Stimulated activated CD8-positive, alpha-beta memory T cell treated with anti-CD3 and anti-CD28 coated beads, Interleukin-15, amount 100 ng/mL, for 1 hour (primary cell): Measurements from ENCODE around the gene ADIPOQ.
"Not testable (repeated sequence)": the region's sequence is repeated elsewhere in the genome, so short reads cannot be mapped to it uniquely, and the experiment has no call there.

Source experiments
- DNase-seq: peaks from one replicate; pipeline ENCODE4 v3.0.0-alpha.2; 2020; ENCODE audit warnings: low read depth

Gene ADIPOQ

GRCh38 chr3:186826410-186826975 is 16.0 kb upstream of the ADIPOQ start:
- DNase-seq = no peak

- peak; percentile 57 for DNase-seq
Observed at GRCh38 chr3:186826976-186827857, 15.3 kb upstream of the ADIPOQ start.

DNA sequence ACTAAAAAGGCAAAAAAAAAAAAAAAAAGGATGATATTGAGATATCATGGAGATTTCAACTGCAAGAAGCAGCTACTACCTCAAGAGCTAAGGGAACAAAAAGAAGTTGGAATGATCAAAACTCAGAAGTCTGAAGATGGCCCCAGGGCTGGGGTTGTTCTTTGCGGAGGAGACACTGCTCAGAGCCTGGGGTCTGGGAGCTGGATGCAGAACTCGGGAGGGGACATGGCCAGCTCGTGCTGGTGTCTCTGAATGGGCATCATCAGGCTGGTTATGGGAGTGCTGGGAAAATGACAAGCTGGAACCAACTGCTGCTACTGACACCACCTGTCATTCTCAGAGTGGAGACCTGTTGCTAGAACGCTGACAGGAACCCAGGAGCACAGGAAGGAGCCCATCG is 14.2 kb upstream of the ADIPOQ start:
- DNase-seq = no peak

DNA sequence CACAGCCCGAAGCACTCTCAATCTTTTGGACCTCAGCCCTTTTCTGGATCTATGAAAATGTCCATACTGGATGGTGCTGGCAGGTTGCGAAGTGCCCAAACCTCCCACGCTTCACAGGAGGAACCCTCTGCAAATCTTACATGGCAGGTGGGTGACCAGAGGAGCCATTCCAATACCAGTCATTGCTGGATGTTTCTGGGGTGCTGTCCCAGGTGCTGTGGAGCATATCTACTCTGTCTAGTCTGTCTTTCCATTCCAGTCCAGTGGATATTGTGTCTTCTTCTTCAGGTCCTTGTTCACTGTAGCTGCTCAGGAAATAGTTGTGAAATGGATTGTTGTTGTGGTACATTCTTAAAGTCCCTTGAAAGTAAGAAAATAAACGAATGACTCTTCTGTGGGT is 10.7 kb upstream of the ADIPOQ start:
- no peak for DNase-seq

DNA sequence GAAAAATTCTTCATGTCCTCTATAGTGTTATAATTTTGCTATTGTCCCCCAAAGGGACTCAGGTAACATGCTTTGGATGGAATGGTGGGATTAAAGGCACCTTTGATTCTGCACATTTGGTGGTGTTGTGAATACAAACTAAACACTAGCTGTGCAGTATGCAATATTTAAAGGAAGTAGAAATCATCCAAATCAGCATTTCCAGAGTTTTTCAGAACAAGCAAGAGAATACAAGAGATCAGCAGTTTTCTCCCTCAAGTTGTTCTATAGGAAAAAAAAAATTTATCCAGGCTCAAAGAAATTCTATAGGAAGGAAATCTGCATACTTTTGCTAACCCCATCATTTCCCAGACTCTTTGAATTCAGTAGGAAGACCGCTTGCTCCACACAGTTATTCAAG is 10.2 kb upstream of the ADIPOQ start:
- no peak for DNase-seq

GRCh38 chr3:186839874-186840641 is 2.5 kb upstream of the ADIPOQ start:
- DNase-seq = no peak

GRCh38 chr3:186841620-186842019 is 890 bp upstream of the ADIPOQ start:
- no peak for DNase-seq

DNA sequence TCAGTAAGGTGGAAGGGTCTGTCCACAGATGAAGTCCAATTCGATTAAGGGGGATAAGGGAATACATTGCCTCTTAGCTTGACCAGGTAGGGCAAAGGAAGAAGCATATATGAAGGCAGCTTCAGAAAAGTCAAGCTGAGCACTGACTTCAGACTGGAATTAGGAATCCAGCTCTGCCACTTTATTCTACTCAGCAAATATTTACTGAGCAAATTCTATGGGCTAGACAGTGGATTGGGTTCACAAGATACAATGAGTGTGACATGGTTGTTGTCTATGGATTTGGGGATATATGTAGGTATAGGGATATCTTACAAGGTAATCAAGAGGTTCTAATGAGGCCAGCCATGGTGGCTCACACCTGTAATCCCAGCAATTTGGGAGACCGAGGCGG is 526 bp downstream of the ADIPOQ start:
- no peak for DNase-seq

GRCh38 chr3:186844908-186845307 is 2.4 kb downstream of the ADIPOQ start:
- DNase-seq = no peak

DNA sequence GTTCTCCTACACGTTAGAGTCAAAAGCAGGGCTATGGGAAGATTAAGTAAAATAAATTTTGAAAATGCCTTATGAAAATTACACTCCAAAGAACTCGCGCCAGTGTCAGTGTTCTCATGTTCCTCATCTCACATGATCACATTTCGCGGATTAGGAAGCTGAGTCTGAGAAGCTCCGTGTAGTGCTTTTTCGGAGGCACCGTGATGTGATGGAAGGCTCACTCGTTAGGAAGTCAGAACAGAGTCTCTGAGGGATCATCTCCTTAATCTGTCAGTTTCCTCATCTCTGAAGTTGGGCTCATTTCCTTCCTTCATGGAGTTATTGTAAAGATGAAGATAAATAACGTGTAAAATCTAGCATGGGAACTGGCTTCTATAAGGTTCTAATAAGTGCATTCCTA is 3.2 kb downstream of the ADIPOQ start:
- DNase-seq = no peak

DNA sequence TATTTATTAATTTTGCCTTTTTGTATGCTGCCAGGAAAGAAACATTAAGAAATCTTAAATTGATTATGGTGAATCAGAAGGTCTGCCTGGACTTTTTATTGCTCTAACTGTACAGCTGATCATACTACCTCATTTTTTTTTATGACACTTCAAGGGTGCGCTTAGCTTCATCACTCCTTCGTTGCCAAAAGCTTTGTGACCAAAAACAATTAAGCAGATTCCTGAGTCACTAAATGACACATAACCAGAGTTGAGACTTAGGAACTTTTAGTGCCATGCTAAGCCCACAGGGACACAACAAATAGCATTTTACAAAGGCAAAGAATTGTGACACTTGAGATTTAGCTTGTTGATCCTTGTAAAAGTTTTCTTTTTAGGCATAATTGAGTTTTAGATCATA is 4.9 kb downstream of the ADIPOQ start:
- DNase-seq = no peak

DNA sequence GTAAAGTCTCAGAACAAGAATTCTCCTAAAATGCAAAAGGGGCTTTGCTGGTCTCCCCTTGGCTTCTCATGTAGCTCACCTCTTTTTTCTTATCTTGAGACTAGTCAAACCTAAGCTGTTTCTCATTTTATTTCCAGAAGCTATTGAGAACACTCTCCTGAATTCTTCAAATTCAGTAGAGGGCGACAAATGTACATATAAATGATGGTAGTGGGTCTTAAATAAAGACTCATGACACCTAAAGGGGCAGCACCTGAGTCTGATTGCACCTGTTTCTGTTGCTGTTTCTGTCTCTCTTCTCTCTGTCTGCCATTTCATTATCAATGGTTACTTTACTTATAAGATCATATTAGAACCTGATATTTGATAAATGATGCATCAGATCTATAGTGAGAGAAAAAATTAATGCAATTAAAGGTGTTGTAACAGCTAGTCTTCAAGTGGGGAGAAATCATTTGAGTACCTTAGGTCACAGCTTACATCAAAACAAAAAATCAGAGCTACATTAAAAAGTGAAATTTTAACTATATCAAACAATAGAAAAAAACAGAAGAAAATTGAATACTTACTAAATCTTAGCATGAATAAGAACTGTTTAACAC is 7.0 kb downstream of the ADIPOQ start:
- DNase-seq = no peak

DNA sequence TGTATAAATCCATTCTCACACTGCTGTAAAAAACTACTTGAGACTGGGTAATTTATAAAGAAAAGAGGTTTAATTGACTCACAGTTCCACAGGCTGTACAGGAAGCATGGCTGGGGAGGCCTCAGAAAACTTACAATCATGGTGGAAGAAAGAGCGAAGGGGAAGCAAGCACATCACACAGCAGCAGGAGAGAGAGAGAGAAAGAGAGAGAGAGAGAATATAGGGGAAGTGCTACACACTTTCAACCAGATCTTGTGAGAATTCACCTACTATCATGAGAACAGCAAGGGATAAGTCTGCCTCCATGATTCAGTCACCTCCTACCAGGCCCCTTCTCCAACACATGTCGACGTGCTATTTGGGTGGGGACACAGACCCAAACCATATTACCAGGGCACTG is 9.3 kb downstream of the ADIPOQ start:
- not testable (repeated sequence) for DNase-seq

DNA sequence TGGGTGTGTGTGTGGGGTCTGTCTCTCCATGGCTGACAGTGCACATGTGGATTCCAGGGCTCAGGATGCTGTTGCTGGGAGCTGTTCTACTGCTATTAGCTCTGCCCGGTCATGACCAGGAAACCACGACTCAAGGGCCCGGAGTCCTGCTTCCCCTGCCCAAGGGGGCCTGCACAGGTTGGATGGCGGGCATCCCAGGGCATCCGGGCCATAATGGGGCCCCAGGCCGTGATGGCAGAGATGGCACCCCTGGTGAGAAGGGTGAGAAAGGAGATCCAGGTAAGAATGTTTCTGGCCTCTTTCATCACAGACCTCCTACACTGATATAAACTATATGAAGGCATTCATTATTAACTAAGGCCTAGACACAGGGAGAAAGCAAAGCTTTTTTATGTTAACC is 10.5 kb downstream of the ADIPOQ start:
- no peak for DNase-seq

DNA sequence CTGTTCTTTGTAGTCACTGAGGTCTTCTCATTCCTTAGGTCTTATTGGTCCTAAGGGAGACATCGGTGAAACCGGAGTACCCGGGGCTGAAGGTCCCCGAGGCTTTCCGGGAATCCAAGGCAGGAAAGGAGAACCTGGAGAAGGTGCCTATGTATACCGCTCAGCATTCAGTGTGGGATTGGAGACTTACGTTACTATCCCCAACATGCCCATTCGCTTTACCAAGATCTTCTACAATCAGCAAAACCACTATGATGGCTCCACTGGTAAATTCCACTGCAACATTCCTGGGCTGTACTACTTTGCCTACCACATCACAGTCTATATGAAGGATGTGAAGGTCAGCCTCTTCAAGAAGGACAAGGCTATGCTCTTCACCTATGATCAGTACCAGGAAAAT is 11.6 kb downstream of the ADIPOQ start:
- DNase-seq = no peak

- no peak for DNase-seq
Observed at GRCh38 chr3:186854954-186855353, 12.4 kb downstream of the ADIPOQ start.

DNA sequence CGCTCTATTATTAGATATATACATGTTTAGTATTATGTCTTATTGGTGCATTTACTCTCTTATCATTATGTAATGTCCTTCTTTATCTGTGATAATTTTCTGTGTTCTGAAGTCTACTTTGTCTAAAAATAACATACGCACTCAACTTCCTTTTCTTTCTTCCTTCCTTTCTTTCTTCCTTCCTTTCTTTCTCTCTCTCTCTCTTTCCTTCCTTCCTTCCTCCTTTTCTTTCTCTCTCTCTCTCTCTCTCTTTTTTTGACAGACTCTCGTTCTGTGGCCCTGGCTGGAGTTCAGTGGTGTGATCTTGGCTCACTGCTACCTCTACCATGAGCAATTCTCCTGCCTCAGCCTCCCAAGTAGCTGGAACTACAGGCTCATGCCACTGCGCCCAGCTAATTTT is 15.2 kb downstream of the ADIPOQ start:
- no peak for DNase-seq

DNA sequence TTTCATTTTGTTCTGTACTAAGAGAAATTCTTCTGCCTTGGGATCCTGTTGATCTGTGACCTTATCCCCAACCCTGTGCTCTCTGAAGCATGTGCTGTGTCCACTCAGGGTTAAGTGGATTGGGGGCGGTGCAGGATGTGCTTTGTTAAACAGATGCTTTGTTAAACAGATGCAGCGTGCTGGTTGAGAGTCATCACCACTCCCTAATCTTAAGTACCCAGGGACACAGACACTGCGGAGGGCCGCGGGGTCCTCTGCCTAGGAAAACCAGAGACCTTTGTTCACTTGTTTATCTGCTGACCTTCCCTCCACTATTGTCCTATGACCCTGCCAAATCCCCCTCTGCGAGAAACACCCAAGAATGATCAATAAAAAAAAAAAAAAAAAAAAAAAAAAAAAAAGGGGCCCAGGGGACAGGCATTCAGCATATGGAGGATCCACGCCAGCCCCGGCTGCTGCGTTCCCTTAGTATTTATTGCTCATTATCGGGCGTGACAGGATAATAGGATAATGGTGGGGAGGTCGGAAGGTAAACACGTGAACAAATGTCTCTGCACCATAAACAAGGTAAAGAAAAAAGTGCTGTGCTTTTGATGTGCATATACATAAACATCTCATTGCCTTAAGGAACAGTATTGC is 22.8 kb downstream of the ADIPOQ start:
- DNase-seq = not testable (repeated sequence)

DNA sequence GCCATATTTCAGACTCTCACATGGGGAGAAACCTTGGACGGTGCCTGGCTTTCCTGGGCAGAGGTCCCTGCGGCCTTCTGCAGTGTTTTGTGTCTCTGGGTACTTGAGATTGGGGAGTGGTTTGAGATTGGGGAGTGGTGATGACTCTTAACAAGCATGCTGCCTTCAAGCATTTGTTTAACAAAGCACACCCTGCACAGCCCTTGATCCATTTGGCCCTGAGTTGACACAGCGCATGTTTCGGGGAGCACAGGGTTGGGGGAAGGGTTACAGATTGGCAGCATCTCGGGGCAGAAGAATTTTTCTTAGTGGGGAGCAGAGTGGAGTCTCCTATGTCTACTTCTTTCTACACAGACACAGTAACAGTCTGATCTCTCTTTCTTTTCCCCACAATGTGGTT is 23.6 kb downstream of the ADIPOQ start:
- DNase-seq = not testable (repeated sequence)

- DNase-seq = no peak
Observed at GRCh38 chr3:186869253-186870100, 27.0 kb downstream of the ADIPOQ start.
